ENCODE results near the gene PCCA.

DNA sequence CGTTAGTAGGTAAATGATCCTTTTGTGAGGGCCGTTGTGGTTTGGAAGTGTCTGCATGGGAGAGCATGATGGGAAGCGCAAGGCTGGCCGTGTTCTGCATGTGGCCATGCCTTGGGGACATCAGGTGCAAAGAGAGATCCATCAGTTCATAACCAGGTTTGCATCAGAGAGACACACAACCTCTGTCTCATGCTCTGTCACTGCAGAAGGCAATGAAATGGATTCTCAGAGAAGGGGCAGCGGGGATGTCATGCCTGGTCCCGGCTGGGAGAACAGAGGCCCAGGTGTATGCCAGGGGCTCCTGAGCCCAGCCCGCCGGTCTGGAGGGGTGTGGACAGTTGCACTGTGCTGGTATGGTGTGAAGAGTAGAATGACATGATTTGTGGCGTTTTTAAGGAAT lies 439.5 kb downstream of the PCCA start:
- TF ChIP-seq FOXK1 (CRISPR knock-in tag; IDR thresholded peaks at IDR 0.05) (no peak), TEAD4 (CRISPR knock-in tag; IDR thresholded peaks at IDR 0.05) (no peak), TCF7 (CRISPR knock-in tag; IDR thresholded peaks at IDR 0.05; ENCODE audit: low read depth) (no peak), FOXP1 (CRISPR knock-in tag; IDR thresholded peaks at IDR 0.05; ENCODE audit: borderline replicate concordance) (no peak), ZNF423 (CRISPR knock-in tag; IDR thresholded peaks at IDR 0.05) (no peak), ZNF232 (CRISPR knock-in tag; IDR thresholded peaks at IDR 0.05) (no peak)
- TF ChIP-seq, protein P1, sequence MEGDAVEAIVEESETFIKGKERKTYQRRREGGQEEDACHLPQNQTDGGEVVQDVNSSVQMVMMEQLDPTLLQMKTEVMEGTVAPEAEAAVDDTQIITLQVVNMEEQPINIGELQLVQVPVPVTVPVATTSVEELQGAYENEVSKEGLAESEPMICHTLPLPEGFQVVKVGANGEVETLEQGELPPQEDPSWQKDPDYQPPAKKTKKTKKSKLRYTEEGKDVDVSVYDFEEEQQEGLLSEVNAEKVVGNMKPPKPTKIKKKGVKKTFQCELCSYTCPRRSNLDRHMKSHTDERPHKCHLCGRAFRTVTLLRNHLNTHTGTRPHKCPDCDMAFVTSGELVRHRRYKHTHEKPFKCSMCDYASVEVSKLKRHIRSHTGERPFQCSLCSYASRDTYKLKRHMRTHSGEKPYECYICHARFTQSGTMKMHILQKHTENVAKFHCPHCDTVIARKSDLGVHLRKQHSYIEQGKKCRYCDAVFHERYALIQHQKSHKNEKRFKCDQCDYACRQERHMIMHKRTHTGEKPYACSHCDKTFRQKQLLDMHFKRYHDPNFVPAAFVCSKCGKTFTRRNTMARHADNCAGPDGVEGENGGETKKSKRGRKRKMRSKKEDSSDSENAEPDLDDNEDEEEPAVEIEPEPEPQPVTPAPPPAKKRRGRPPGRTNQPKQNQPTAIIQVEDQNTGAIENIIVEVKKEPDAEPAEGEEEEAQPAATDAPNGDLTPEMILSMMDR (IDR thresholded peaks at IDR 0.05): no peak
- TF ChIP-seq, protein P2, sequence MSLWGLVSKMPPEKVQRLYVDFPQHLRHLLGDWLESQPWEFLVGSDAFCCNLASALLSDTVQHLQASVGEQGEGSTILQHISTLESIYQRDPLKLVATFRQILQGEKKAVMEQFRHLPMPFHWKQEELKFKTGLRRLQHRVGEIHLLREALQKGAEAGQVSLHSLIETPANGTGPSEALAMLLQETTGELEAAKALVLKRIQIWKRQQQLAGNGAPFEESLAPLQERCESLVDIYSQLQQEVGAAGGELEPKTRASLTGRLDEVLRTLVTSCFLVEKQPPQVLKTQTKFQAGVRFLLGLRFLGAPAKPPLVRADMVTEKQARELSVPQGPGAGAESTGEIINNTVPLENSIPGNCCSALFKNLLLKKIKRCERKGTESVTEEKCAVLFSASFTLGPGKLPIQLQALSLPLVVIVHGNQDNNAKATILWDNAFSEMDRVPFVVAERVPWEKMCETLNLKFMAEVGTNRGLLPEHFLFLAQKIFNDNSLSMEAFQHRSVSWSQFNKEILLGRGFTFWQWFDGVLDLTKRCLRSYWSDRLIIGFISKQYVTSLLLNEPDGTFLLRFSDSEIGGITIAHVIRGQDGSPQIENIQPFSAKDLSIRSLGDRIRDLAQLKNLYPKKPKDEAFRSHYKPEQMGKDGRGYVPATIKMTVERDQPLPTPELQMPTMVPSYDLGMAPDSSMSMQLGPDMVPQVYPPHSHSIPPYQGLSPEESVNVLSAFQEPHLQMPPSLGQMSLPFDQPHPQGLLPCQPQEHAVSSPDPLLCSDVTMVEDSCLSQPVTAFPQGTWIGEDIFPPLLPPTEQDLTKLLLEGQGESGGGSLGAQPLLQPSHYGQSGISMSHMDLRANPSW (CRISPR knock-in tag; conservative IDR thresholded peaks at IDR 0.05; ENCODE audit: low read depth): no peak
- TF ChIP-seq, protein P3, sequence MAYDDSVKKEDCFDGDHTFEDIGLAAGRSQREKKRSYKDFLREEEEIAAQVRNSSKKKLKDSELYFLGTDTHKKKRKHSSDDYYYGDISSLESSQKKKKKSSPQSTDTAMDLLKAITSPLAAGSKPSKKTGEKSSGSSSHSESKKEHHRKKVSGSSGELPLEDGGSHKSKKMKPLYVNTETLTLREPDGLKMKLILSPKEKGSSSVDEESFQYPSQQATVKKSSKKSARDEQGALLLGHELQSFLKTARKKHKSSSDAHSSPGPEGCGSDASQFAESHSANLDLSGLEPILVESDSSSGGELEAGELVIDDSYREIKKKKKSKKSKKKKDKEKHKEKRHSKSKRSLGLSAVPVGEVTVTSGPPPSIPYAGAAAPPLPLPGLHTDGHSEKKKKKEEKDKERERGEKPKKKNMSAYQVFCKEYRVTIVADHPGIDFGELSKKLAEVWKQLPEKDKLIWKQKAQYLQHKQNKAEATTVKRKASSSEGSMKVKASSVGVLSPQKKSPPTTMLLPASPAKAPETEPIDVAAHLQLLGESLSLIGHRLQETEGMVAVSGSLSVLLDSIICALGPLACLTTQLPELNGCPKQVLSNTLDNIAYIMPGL (CRISPR knock-in tag; IDR thresholded peaks at IDR 0.05): no peak
